Endodermal cell (in vitro differentiated cells): ENCODE data around the gene CENPP. TPM values are rescaled to one million over a fixed set of nuclear protein-coding genes. Genes with fewer than 3 reads are reported as not detected.

Experiments used
- DNase-seq: peaks from one replicate; pipeline ENCODE4 v3.0.0-alpha.2; 2017
- H3K27ac ChIP-seq: 2 replicates; pipeline ENCODE4 v1.5.1; 2013; ENCODE audit warnings: mild to moderate bottlenecking, low read depth, low read length, moderate library complexity
- H3K27me3 ChIP-seq: 2 replicates; pipeline ENCODE4 v1.6.1; 2013; ENCODE audit warnings: mild to moderate bottlenecking, low read length, moderate library complexity; ENCODE audit not compliant: insufficient read depth, control insufficient read depth, poor library complexity, severe bottlenecking
- H3K36me3 ChIP-seq: 2 replicates; pipeline ENCODE4 v1.7.0; 2013; ENCODE audit warnings: mild to moderate bottlenecking, low read length, moderate library complexity; ENCODE audit not compliant: control insufficient read depth, insufficient read depth
- H3K4me1 ChIP-seq: one replicate; pipeline ENCODE4 v1.7.0; 2013; ENCODE audit warnings: low read length; ENCODE audit not compliant: control insufficient read depth, insufficient read depth
- H3K4me3 ChIP-seq: 2 replicates; pipeline ENCODE4 v1.5.1; 2013; ENCODE audit warnings: mild to moderate bottlenecking, low read length, moderate library complexity
- H3K9ac ChIP-seq: 2 replicates; pipeline ENCODE4 v1.6.1; 2013; ENCODE audit warnings: mild to moderate bottlenecking, low read length, moderate library complexity; ENCODE audit not compliant: poor library complexity, severe bottlenecking; ENCODE audit errors: extremely low read depth
- H3K9me3 ChIP-seq: 2 replicates; pipeline ENCODE4 v1.6.1; 2013; ENCODE audit warnings: mild to moderate bottlenecking, low read length, moderate library complexity; ENCODE audit not compliant: control insufficient read depth
- H3K27ac Mint-ChIP-seq: 2 replicates; pipeline ENCODE4 v1.8.0; 2020; ENCODE audit warnings: mixed read lengths
- H3K27me3 Mint-ChIP-seq: 2 replicates; pipeline ENCODE4 v1.8.0; 2021; ENCODE audit warnings: mild to moderate bottlenecking, mixed read lengths; ENCODE audit not compliant: insufficient read depth
- H3K36me3 Mint-ChIP-seq: 2 replicates; pipeline ENCODE4 v1.8.0; 2020; ENCODE audit warnings: low read depth, mixed read lengths
- H3K4me1 Mint-ChIP-seq: 2 replicates; pipeline ENCODE4 v1.8.0; 2020; ENCODE audit warnings: mixed read lengths
- H3K4me3 Mint-ChIP-seq: 2 replicates; pipeline ENCODE4 v1.8.0; 2020; ENCODE audit warnings: mild to moderate bottlenecking, moderate library complexity, mixed read lengths
- H3K9me3 Mint-ChIP-seq: 2 replicates; pipeline ENCODE4 v1.8.0; 2020; ENCODE audit warnings: mild to moderate bottlenecking, mixed read lengths
- WGBS, 2 experiments: methylation state at CpG; one replicate each; pipeline versions ENCODE4 v1.1.5 to v1.1.7; 2013; ENCODE audit warnings: missing lambda C conversion rate in 2 of 2, mixed read lengths in 1 of 2; ENCODE audit not compliant: insufficient coverage in 1 of 2, insufficient read length in 1 of 2; 5-methylcytosine and 5-hydroxymethylcytosine counted together
- total RNA-seq, 2 donors: library from RNA; stranded (reverse); fragmentation: NEBNext Ultra II Directional in 1 of 2; extraction: Animal tissue kit (Norgen Biotek cat#: 25700) in 1 of 2; gene quantifications; 2 replicates in 1 of 2; 3 replicates in 1 of 2; pipeline ENCODE4 v1.2.1, GENCODE V29; 2021
- TF ChIP-seq, protein P1 (sequence below): fragments of 200-600 bp; sonication (generic); conservative IDR thresholded peaks from 2 replicates; pipeline ENCODE4 v1.5.0; 2021; ENCODE audit warnings: antibody characterized with exemption, mild to moderate bottlenecking

CENPP gene
- total RNA-seq, 2 donors from 2014 or later = 8.2 to 9.2 TPM

GRCh38 chr9:92295827-92296258, 29.9 kb upstream of the CENPP start:
- no peak overlapping the region for H3K4me3 ChIP-seq
- H3K4me1 ChIP-seq = peaks cover 14% of the 10 kb centered on the region
- Mint-ChIP-seq H3K27ac (peak overlapping the region; percentile 80), H3K4me1 (peaks cover 37% of the 10 kb centered on the region), H3K27me3 (no peaks in the 10 kb centered on the region), H3K4me3 (no peak overlapping the region), H3K36me3 (peaks cover 32% of the 10 kb centered on the region), H3K9me3 (no peaks in the 10 kb centered on the region)
- no peak overlapping the region for H3K9ac ChIP-seq
- no peak overlapping the region for H3K27ac ChIP-seq
- peaks cover 31% of the 10 kb centered on the region for H3K36me3 ChIP-seq
- peak; percentile 50 for DNase-seq
- H3K27me3 ChIP-seq = no peaks in the 10 kb centered on the region
- TF ChIP-seq, protein P1, sequence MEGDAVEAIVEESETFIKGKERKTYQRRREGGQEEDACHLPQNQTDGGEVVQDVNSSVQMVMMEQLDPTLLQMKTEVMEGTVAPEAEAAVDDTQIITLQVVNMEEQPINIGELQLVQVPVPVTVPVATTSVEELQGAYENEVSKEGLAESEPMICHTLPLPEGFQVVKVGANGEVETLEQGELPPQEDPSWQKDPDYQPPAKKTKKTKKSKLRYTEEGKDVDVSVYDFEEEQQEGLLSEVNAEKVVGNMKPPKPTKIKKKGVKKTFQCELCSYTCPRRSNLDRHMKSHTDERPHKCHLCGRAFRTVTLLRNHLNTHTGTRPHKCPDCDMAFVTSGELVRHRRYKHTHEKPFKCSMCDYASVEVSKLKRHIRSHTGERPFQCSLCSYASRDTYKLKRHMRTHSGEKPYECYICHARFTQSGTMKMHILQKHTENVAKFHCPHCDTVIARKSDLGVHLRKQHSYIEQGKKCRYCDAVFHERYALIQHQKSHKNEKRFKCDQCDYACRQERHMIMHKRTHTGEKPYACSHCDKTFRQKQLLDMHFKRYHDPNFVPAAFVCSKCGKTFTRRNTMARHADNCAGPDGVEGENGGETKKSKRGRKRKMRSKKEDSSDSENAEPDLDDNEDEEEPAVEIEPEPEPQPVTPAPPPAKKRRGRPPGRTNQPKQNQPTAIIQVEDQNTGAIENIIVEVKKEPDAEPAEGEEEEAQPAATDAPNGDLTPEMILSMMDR = no peak
- H3K9me3 ChIP-seq = no peaks in the 10 kb centered on the region
- WGBS, 2 experiments = 88 to 89% methylated on average over 2 to 4 of the region's 4 CpGs

GRCh38 chr9:92297611-92298010, 28.1 kb upstream of the CENPP start:
- H3K36me3 Mint-ChIP-seq = peaks cover 39% of the 10 kb centered on the region
- no peaks in the 10 kb centered on the region for H3K9me3 ChIP-seq
- no peak overlapping the region for H3K27ac ChIP-seq
- H3K27me3 Mint-ChIP-seq = no peaks in the 10 kb centered on the region
- no peak overlapping the region for H3K4me3 ChIP-seq
- H3K36me3 ChIP-seq = peaks cover 49% of the 10 kb centered on the region
- H3K4me3 Mint-ChIP-seq = no peak overlapping the region
- H3K27ac Mint-ChIP-seq = no peak overlapping the region
- H3K4me1 ChIP-seq = peaks cover 14% of the 10 kb centered on the region
- no peaks in the 10 kb centered on the region for H3K27me3 ChIP-seq
- H3K9ac ChIP-seq = no peak overlapping the region
- peaks cover 20% of the 10 kb centered on the region for H3K4me1 Mint-ChIP-seq
- no peak for DNase-seq
- WGBS, 2 experiments = 95 to 96% methylated on average over 1 to 3 of the region's 3 CpGs
- H3K9me3 Mint-ChIP-seq = no peaks in the 10 kb centered on the region
- TF ChIP-seq, protein P1 = no peak

- H3K4me3 Mint-ChIP-seq = no peak overlapping the region
- DNase-seq = no peak
- TF ChIP-seq, protein P1 = no peak
- H3K9me3 Mint-ChIP-seq = no peaks in the 10 kb centered on the region
- Histone ChIP-seq H3K27me3 (no peaks in the 10 kb centered on the region), H3K9me3 (no peaks in the 10 kb centered on the region), H3K9ac (no peak overlapping the region), H3K36me3 (peaks cover 53% of the 10 kb centered on the region), H3K4me1 (peaks cover 14% of the 10 kb centered on the region), H3K27ac (no peak overlapping the region), H3K4me3 (no peak overlapping the region)
- WGBS, 2 experiments = 100% methylated on average over 3 of the region's 3 CpGs; no CpG with 5 or more reads in 1 of the 2 experiments
- peaks cover 43% of the 10 kb centered on the region for H3K36me3 Mint-ChIP-seq
- H3K4me1 Mint-ChIP-seq = peaks cover 17% of the 10 kb centered on the region
- no peaks in the 10 kb centered on the region for H3K27me3 Mint-ChIP-seq
- H3K27ac Mint-ChIP-seq = no peak overlapping the region
Measured at GRCh38 chr9:92298036-92298435, 27.7 kb upstream of the CENPP start.
